ENCODE measurements around the gene BNIP1. TPM values are rescaled to one million over a fixed set of nuclear protein-coding genes. Genes with fewer than 3 reads are reported as not detected.

The BNIP1 gene
- total RNA-seq, 1 donor from 2014 or later = 22.8 TPM

- DNase-seq (ENCODE audit: low read depth, low spot score) = no peak
Observed at GRCh38 chr5:173165177-173166016, 21.1 kb downstream of the BNIP1 start.

GRCh38 chr5:173172166-173172565 is 27.8 kb downstream of the BNIP1 start:
- no peak for DNase-seq (ENCODE audit: low read depth, low spot score)

- DNase-seq (ENCODE audit: low read depth, low spot score) = no peak
Observed at GRCh38 chr5:173175523-173175922, 31.2 kb downstream of the BNIP1 start.

GRCh38 chr5:173178369-173178910 is 34.1 kb downstream of the BNIP1 start:
- DNase-seq (ENCODE audit: low read depth, low spot score) = no peak

- no peak for DNase-seq (ENCODE audit: low read depth, low spot score)
Observed at GRCh38 chr5:173180331-173180730, 36.0 kb downstream of the BNIP1 start.

- no peak for DNase-seq (ENCODE audit: low read depth, low spot score)
Observed at GRCh38 chr5:173187054-173187743, 42.9 kb downstream of the BNIP1 start.

GRCh38 chr5:173188280-173188679 is 43.9 kb downstream of the BNIP1 start:
- no peak for DNase-seq (ENCODE audit: low read depth, low spot score)

- DNase-seq (ENCODE audit: low read depth, low spot score) = no peak
Observed at GRCh38 chr5:173191015-173191414, 46.7 kb downstream of the BNIP1 start.

GRCh38 chr5:173191561-173191960 is 47.2 kb downstream of the BNIP1 start:
- no peak for DNase-seq (ENCODE audit: low read depth, low spot score)

GRCh38 chr5:173192561-173192960 is 48.2 kb downstream of the BNIP1 start:
- no peak for DNase-seq (ENCODE audit: low read depth, low spot score)

GRCh38 chr5:173196133-173196952 is 52.0 kb downstream of the BNIP1 start:
- no peak for DNase-seq (ENCODE audit: low read depth, low spot score)

- no peak for DNase-seq (ENCODE audit: low read depth, low spot score)
Observed at GRCh38 chr5:173197375-173197891, 53.1 kb downstream of the BNIP1 start.

- no peak for DNase-seq (ENCODE audit: low read depth, low spot score)
Observed at GRCh38 chr5:173198049-173198448, 53.7 kb downstream of the BNIP1 start.

GRCh38 chr5:173200356-173200755 is 56.0 kb downstream of the BNIP1 start:
- no peak for DNase-seq (ENCODE audit: low read depth, low spot score)

GRCh38 chr5:173201636-173202265 is 57.4 kb downstream of the BNIP1 start:
- no peak for DNase-seq (ENCODE audit: low read depth, low spot score)

- DNase-seq (ENCODE audit: low read depth, low spot score) = no peak
Observed at GRCh38 chr5:173202266-173202875, 58.0 kb downstream of the BNIP1 start.

GRCh38 chr5:173204185-173204979 is 60.1 kb downstream of the BNIP1 start:
- DNase-seq (ENCODE audit: low read depth, low spot score) = no peak

GRCh38 chr5:173205916-173206315 is 61.6 kb downstream of the BNIP1 start:
- DNase-seq (ENCODE audit: low read depth, low spot score) = no peak

- no peak for DNase-seq (ENCODE audit: low read depth, low spot score)
Observed at GRCh38 chr5:173208296-173208695, 64.0 kb downstream of the BNIP1 start.

GRCh38 chr5:173210877-173211276 is 66.5 kb downstream of the BNIP1 start:
- no peak for DNase-seq (ENCODE audit: low read depth, low spot score)
